Lower leg skin (tissue), 3 donors: ENCODE measurements around the gene ARHGAP40.

Experiments
- POLR2A ChIP-seq, 2 donors: fragments of 450-650 bp; IDR thresholded peaks; one replicate each; pipeline ENCODE4 v1.6.1; 2016 to 2017; ENCODE audit warnings: antibody characterized with exemption in 2 of 2, mild to moderate bottlenecking in 1 of 2, moderate library complexity in 1 of 2
- TF ChIP-seq, protein P1 (sequence below), 3 donors: fragments of 450-650 bp; IDR thresholded peaks; one replicate each; pipeline ENCODE4 v1.5.1; 2016; ENCODE audit warnings: antibody characterized with exemption in 3 of 3, mild to moderate bottlenecking in 3 of 3, moderate library complexity in 2 of 3

GRCh38 chr20:38624084-38624483, 22.5 kb downstream of the ARHGAP40 start:
- no peak for TF ChIP-seq POLR2A (IDR thresholded peaks at IDR 0.05)
- TF ChIP-seq, protein P1, sequence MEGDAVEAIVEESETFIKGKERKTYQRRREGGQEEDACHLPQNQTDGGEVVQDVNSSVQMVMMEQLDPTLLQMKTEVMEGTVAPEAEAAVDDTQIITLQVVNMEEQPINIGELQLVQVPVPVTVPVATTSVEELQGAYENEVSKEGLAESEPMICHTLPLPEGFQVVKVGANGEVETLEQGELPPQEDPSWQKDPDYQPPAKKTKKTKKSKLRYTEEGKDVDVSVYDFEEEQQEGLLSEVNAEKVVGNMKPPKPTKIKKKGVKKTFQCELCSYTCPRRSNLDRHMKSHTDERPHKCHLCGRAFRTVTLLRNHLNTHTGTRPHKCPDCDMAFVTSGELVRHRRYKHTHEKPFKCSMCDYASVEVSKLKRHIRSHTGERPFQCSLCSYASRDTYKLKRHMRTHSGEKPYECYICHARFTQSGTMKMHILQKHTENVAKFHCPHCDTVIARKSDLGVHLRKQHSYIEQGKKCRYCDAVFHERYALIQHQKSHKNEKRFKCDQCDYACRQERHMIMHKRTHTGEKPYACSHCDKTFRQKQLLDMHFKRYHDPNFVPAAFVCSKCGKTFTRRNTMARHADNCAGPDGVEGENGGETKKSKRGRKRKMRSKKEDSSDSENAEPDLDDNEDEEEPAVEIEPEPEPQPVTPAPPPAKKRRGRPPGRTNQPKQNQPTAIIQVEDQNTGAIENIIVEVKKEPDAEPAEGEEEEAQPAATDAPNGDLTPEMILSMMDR (IDR thresholded peaks at IDR 0.05): no peak
